ENCODE measurements around the gene IL18R1.

The IL18R1 gene

GRCh38 chr2:102346381-102347130 lies 9.0 kb upstream of the IL18R1 start:
- DNase-seq: no peak

DNA sequence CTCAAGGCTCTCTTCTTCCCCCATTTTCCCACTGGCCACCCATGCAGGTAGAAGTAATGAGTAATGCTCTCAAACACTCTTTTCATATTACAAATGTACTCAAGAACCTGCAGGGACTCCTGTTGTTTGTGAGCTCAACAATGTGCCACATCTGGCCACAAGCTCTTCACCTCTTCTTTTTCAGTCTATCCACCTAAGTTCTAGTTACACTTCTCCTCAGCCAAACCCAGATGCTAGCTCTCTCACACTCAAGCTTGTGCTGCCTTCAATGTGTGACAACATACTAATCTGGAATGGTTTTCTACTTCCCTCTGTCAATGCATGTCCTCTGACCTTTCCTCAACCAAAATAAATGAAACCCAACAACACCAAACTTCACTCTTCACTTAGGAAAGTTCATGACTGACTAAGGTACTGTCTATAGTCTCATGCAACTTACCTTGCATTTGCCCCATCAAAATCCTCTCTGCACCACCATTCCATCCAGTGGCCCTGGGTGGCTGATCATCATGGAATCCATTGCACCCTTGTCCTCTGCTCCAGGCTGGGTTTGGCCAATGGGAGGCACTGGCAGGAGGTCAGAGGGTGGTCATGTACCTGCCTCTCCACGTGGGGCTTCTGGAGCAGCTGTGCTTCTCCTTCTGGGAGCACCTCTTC lies 5.3 kb upstream of the IL18R1 start:
- DNase-seq: no peak

GRCh38 chr2:102356381-102356712 lies 751 bp downstream of the IL18R1 start:
- DNase-seq: no peak

DNA sequence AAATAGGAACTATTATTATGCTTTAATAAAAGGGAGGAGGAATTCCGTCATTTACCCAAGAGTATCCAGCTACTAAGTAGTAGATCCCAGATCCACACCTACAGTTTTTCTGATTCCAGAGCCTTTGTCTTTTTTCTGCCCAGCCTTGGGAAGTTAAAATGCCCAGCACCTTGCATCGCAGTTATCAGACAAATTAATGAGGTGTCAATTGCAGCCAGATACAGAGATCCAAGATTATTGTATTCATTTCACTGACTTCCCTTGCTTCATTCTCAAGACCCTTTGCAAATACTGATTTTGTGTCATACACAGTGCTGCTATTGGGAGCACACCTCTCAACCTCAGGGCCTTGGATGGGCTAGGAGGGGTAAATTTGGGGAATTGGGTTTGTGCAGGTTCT lies 1.1 kb downstream of the IL18R1 start:
- no peak for DNase-seq

DNA sequence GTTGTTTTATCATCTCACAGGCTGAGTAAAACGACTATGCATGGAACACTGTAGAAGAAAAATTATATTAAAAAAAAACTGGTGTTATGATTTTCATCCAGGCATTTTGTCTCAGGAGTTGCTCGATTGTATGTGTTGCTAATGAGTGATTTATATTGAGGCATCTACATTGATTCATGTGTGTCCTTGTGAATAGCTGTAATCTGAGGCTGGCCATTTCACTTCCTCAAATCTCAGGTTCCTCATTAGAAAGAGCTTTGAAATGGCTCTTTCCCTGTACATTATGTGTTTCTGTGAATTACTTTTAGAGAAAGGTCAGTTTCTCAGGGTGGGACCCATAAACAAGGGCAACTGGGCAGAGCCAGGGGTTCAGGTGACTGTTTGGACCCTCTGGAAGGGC lies 2.3 kb downstream of the IL18R1 start:
- no peak for DNase-seq

DNA sequence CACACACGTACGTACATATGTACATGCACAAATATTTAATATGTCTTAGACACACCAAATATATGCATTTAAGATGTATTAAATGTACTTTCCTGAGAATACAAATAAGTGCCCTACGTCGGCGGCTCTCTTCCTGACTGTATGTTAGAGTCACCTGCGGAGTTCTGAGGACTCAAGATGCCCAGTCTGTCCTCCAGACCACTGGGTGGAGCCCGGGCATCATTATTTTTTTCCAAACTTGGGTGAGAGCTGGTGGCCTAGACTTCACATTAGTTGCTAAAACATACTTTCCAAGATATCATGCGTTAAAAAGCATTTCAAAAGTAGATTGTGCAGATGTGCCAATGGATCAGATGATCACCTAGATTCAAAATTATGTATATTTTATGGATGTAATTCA lies 2.9 kb downstream of the IL18R1 start:
- no peak for DNase-seq

DNA sequence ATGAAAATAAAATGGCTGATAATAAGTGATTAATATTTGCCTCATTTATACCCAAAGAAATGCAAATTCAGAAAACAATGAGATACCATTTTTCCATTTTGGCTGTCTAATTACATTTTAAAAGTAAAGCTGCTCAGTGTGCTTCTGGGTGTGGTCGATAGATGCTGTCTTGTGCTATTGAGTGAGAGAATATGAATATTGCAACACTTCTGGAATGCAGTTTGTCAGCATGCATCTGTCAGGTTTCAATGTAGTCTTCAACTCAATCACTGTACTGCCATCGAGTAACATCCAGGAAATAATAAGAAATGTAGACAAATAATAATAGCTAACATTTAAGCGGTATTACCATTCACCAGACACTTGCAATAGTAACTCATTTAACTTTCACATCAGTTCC lies 3.9 kb downstream of the IL18R1 start:
- DNase-seq: no peak

- no peak for DNase-seq
Measured at GRCh38 chr2:102361632-102362241, 6.1 kb downstream of the IL18R1 start.

DNA sequence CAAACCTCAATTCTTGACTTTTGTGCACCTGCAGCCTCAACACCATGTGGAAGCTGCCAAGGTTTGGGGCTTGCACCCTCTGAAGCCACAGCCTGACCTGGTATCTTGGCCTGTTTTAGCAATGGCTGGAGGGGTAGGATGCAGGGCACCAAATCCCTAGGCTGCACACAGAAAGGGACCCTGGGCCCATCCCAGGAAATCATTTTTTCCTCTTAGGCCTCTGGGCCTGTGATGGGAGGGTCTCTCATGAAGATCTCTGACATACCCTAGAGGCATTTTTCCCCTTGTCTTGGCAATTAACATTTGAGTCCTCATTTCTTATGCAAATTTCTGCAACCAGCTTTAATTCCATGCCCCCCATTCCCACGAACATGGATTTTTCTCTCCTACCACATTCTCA lies 10.2 kb downstream of the IL18R1 start:
- no peak for DNase-seq

- DNase-seq: no peak
Measured at GRCh38 chr2:102366406-102367112, 11.0 kb downstream of the IL18R1 start.

DNA sequence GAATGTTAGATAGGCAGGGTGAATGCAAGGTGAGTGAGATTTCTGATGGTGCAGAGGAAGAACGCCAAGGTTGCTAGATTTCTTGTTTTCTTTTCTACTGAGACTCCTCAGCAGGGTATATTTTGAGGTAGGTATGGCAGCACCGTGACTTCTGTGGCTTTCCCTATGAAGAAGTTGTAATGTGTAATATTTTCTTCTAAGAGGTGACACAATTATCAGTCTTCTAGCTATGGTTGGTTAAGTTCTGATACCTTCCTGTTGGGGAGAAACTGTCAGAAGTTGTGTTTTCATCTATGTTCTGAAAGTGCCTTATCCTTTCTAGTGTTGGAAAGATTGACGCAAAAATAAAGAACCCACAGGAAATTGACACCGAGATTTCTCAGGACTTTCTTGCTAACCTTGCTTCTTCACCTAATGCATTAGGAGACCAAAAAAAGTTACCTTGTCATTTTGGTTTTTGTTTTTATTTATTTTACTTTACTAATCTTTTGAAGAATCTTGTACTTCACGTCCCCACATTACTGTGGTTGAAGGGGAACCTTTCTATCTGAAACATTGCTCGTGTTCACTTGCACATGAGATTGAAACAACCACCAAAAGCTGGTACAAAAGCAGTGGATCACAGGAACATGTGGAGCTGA lies 11.9 kb downstream of the IL18R1 start:
- peak in 1 of 2 experiments; percentile 15 for DNase-seq

DNA sequence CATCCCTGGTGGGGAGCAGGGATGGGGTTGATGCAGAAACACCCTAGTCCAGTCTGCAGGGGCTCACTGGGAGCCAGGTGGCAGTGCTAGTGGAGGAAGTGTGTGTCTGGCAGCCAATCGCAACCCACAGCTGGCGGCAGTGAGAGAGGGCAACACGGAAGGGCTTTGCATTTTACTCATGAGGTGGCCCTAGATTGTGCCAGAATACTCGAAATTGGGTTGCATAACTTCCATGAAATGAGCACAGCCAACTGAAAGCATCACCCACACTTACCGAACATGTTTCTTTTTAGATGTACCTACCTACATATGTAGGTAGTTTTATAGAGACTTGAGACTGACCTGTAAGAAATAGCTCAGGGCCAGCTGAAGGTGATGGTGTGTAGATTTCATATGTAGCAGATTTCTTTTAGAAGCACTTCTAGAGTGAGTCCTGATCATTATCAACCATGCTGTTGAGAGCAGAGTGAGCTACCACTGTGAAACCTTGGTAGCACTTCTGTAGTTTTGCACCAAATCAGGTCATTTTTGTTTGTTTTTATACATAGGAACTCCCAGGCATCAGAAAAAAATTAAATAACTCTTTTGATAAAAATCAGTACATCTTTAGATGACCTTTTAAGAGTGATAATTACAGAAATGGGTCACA lies 13.0 kb downstream of the IL18R1 start:
- no peak for DNase-seq

DNA sequence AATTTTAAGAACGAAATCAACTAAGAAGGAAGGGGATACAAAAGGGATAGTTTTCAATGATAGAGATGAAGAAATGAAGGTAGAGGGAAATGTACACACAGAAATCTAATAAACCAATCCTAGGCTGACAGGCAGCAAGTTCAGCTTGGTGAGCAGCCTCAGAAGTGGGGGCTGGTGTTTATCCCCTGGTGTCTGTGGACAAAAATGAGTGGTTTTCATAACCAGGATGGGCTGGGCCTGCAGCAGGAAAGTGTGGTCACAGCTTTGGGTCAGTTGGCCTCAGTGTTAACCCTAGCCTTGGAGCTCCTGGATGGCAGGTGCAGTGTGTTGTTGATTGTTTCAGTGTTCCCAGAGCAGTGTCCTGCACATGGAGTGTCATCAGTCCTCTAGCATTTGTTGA lies 14.3 kb downstream of the IL18R1 start:
- DNase-seq: no peak

DNA sequence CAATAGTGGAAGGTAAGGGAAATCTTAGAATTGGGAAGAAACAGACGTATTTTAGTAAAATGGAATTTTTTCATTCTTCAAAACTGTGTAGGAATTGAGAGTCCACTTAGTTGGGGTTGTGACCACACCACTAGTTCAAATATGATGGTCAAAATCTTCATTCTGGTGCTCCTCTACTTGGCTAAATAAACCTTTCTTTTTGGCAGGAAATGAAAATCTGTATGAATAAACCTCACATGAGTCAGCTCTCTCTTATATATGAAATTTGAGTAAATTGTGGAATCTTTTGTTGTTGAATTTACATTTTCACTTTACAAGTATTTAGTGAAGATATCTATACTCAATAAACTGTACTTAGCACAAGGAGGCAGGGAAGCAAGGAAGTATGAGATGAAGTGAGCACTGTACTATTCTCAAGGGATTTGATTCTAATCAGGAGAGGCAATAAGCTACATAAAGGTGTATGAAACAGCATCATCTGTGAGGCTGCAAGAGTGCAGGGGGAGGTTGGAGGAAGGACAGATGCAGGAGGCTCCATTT lies 20.5 kb downstream of the IL18R1 start:
- DNase-seq: no peak

DNA sequence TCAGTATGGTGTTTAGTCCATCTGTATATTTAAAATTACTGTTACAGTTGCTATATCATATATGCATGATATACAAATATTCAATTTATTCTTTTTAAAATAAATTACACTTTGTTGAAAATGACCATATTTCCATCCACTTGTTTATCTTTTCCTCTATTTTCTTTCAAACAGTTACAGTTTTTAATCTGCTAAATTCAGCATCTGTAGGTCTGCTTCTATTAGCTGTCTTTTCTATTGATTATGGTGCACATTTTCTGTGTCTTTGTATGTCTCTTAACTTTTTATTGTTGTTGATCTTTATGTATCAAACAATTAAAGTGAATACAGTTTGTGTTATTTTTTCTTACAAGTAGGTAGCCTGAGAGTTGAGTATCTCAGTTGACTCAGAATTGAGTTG lies 28.1 kb downstream of the IL18R1 start:
- DNase-seq: no peak

DNA sequence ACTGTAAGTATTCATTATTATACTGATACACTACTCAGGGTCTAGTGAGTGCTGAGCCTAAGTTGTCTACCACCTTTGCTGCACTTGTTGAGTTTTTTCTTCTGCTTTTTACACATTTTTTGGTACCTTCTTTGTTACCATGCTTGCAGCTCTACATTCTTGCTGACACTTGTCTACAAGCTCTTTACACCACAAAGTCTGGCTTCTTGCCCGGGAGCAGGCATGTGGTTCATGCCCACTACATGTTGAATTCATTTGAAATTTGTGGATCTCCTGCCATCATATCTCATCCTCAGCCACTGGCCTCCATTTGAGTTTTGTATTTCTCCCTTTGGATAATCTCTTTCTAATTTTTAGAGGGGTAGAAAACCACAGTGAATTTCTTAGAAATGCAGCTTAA lies 29.9 kb downstream of the IL18R1 start:
- DNase-seq: no peak

- no peak for DNase-seq
Measured at GRCh38 chr2:102386004-102386403, 30.4 kb downstream of the IL18R1 start.

DNA sequence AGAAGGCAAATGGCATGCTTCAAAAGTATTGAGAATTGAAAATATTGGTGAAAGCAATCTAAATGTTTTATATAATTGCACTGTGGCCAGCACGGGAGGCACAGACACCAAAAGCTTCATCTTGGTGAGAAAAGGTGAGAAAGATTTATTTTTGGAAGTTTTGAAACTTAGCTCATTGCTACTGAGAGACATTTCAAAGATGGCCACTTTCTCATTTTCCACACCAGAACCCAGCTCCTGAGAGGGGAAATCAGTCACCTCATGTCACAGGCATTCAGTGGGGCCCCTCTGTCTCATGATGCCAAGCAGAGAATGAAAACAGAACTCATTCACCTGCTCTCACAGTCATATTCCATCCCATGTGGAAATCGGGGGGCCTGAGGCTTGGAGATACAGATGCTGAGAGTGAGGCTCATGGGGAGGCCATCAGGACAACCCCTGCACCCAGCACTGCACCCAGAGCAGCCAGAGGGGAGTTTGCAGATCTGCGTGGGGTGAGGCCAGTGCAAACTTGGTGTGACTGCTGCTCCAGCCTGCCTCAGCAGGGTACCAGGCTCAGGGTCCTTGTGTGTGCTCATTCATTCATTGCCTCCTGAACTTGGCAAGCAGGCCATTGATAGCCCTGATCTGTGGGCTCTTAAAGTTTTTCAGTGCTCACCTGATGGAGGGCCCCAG lies 31.4 kb downstream of the IL18R1 start:
- no peak for DNase-seq

- DNase-seq: no peak
Measured at GRCh38 chr2:102387763-102388546, 32.4 kb downstream of the IL18R1 start.

- no peak for DNase-seq
Measured at GRCh38 chr2:102391565-102391964, 36.0 kb downstream of the IL18R1 start.

DNA sequence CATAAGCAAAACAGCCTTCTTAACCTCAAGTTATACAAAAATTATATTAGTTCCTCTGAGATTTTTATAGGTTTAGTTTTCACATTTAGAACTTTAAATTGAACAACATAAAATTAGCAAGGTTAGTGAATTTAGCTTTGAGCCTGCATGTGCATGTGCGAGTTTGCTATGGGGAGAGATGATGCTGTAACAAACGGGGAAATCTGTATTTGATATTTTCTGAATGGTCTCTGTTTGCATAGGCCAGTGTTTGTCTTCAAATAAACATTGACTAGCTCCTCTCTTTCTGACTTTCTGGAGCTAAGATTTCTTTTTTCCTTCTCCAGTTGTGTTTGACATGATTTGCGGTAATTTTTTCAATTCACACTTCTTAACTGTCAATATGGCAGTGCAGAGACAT lies 36.5 kb downstream of the IL18R1 start:
- no peak for DNase-seq
